NCI-H82 (cell line): ENCODE results near the gene CSTPP1.
"Not testable (repeated sequence)": the region's sequence is repeated elsewhere in the genome, so short reads cannot be mapped to it uniquely, and the experiment has no call there.

Source experiments
- DNase-seq: peaks from one replicate; lab custom pipeline; 2025; lab: John Stamatoyannopoulos, UW

The CSTPP1 gene

GRCh38 chr11:46912526-46913150 lies 23.9 kb upstream of the CSTPP1 start:
- peak; percentile 54 for DNase-seq

DNA sequence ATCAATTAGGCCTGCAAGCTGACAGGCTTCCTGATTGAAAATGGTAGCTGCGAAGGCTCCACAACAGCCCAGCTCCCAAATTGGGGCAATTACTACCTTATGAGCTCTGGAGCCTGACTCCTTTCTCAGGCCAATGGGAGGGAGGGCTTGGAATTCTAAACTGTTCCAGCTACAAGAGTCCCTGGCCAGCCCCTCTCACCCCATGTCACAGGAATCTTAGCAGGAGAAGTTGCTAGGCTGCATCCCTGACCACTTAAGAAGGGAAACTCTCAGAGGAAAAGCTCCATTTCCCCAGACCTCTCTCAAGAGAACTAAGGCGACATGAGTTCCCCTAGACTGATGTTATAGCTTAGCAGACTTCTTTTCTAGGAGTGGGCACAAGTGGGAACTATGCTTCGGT lies 23.1 kb upstream of the CSTPP1 start:
- DNase-seq, result no peak

DNA sequence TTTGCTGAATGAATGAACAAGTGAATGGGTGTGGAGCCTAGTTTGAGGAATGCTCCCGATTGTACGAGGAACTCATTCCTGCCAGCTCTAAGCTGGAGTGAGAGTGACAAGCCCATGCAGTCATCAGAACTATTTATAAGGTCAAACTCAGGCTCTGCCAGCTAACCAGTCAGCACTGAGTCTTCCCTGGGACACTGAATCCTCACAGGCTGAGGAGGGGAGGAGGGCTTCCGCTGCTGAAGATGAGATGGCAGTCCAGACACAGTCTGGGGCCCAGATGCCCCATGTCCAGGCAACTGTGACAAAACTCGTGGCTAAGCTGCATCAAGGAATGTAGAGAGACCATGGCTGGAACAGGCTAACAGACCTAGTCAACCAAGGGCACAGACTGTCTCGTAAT lies 22.2 kb upstream of the CSTPP1 start:
- DNase-seq, result peak; percentile 30

GRCh38 chr11:46914910-46915309 lies 21.7 kb upstream of the CSTPP1 start:
- no peak for DNase-seq

- peak; percentile 68 for DNase-seq
These were observed 20.1 kb upstream of the CSTPP1 start for GRCh38 chr11:46916286-46917108.

GRCh38 chr11:46917109-46917761 lies 19.3 kb upstream of the CSTPP1 start:
- no peak for DNase-seq

GRCh38 chr11:46917762-46918082 lies 18.8 kb upstream of the CSTPP1 start:
- peak; percentile 28 for DNase-seq

GRCh38 chr11:46918083-46918787 lies 18.3 kb upstream of the CSTPP1 start, which contains the start of gene LRP4:
LRP4 (minus strand) TSS chr11:46918550; CDS start chr11:46918379, 171 bp downstream.
- peak; percentile 61 for DNase-seq

DNA sequence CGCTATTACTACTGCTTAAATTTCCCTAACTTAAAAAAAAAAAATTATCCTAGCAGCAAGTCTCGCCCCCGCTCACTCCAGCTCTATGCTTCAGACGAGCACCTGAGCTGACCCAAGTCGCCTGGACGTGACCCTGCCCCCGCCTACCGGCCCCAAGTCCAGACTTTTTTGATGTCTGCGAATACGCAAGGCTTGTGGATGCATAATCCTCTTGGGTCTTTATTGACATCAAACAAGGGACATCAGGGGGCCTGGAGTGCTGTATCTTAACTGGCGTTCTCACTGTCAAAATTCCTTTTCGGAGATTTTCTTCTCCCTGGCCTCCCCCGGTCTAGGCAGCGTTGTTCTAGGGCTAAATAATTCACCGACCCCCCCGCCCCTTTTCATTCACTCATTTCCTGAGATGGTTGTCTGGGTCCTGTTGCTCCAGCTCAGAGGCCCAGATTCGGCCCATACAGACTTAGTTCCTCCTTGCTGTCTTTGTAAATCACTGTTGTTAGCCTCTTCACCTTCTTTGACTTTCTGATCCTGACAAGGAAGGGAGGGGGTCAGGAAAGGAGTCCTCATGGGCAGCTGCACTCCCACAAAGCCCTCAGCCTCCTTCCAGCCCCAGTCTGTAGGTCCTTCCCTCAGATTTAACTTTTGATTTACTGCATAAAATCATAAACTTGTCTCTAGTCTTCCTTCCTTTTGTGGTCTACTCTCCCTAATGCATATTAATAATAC lies 17.6 kb upstream of the CSTPP1 start:
- peak; percentile 62 for DNase-seq

- no peak for DNase-seq
These were observed 15.8 kb upstream of the CSTPP1 start for GRCh38 chr11:46920755-46921154.

GRCh38 chr11:46927928-46928327 lies 8.6 kb upstream of the CSTPP1 start:
- not testable (repeated sequence) for DNase-seq

- not testable (repeated sequence) for DNase-seq
These were observed 7.9 kb upstream of the CSTPP1 start for GRCh38 chr11:46928701-46929100.

DNA sequence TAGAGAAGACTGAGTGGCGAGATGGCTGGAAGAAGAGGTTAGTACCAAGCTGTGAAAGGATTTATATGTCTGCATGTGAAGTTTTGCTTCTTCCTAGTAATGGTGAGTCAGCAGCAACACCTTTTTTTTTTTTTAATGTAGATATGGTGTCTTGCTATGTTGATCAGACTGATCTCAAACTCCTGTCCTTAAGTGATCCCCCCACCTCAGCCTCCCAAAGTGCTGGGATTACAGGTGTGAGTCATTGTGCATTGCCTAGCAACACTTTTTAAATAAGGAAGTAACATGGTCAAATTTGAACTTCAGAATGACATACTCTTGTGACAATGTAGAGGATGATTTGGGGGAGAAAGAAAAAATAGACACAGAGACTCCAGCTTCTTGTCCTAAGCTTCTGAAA lies 6.5 kb upstream of the CSTPP1 start:
- DNase-seq, result no peak

DNA sequence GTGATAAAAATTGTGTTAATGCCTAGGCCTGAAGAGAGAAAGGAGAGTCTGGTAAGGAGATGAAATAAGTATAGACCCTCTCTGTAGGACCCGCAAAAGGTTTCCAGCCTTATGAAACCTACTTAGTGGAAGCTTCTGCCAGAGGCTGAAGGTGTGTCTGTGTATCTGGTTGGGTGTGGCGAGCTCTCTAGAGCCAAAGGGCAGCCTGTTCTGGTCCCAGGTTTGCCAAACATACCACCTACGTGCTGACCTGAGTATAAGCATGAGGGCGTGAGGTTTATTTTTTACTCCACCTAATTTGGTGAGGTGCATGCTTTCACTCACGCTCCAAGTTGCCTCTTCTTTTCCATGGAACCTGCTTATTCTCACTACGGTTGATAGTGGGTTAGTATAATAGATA lies 5.6 kb downstream of the CSTPP1 start:
- DNase-seq, result no peak

DNA sequence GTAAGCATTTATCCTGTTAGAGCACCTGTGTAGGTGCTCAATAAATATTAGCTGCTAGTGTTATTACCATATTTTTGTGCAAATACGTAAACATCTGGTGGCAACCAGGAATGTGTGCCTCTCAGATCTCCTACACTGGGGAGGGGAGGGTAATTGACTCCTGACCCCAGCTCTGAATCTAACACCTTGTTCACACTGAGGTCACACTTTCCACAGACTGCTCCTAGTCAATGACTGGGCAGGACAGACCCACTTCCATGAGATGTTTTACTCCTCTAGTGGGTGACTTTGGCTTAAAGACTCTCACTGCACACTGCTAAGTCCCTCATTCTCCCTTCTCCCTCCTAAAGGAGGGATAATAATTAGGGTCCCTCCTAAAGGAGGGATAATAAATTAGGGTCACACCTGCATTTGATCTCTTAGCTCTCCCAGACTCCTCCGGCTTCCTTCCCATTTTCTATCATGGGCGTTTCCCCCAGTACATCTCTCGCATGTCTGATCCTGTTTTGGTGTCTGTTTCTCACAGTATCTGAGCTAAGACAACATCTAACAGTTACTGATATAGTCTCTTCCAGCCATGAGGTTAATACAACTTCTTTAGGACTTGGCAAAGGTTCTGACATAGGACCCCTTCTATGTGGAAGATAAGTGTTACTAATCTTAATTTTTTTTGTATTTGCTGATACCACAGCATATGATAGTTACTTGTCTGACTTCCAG lies 8.0 kb downstream of the CSTPP1 start:
- no peak for DNase-seq

- DNase-seq, result peak; percentile 57
These were observed 11.0 kb downstream of the CSTPP1 start for GRCh38 chr11:46947399-46948077.

GRCh38 chr11:46948378-46949131 lies 12.0 kb downstream of the CSTPP1 start:
- DNase-seq, result peak; percentile 27

- DNase-seq, result no peak
These were observed 12.7 kb downstream of the CSTPP1 start for GRCh38 chr11:46949297-46949696.

DNA sequence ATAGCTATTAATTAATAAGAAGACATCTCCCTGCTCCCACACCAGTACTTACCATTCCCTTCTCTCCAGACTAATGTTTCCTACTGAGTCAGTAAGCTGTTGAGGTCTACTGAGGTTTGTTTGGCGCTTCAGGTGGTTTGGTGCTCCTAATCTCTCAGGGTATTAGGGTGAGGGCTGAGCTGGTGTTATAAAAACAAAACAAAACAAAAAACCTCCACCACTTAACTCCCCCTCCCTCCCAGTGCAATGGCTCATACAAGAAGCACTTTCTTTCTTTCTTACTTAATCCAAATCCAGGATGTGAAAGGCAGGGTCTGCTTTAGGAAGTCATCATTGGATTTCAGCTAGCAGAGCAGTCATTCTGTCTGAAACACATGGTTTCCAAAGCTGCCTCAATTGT lies 15.3 kb downstream of the CSTPP1 start:
- peak; percentile 87 for DNase-seq

DNA sequence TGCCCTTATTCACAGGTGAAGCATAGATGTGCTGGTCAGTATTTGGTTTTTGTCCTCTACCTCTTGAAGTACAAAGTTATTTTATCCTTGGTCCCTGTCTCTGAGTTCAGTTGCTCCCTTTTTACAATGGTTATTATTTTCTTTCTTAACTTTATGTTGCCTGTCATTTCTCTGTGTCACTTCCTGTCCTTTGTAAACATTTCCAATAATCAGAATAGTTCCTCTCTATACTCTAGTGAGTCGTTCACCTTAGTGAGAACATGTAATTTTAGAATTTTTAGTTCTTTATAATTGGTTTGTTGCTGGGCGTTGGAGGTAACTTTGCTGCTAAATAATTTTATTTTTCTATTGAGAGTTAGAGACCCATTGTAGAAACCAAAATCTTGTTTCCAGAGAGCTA lies 16.0 kb downstream of the CSTPP1 start:
- no peak for DNase-seq
